Measurements from ENCODE around the gene ZNF860. TPM values are rescaled to one million over a fixed set of nuclear protein-coding genes. Genes with fewer than 3 reads are reported as not detected.

Gene ZNF860
- polyA plus RNA-seq, 1 of the 3 experiments (the other 2 are of a cell fraction): not detected

GRCh38 chr3:31979001-31979697, 2.4 kb upstream of the ZNF860 start:
- POLR2A ChIA-PET: no interaction called here
- TF ChIP-seq, protein P1, sequence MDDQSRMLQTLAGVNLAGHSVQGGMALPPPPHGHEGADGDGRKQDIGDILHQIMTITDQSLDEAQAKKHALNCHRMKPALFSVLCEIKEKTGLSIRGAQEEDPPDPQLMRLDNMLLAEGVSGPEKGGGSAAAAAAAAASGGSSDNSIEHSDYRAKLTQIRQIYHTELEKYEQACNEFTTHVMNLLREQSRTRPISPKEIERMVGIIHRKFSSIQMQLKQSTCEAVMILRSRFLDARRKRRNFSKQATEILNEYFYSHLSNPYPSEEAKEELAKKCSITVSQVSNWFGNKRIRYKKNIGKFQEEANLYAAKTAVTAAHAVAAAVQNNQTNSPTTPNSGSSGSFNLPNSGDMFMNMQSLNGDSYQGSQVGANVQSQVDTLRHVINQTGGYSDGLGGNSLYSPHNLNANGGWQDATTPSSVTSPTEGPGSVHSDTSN (IDR thresholded peaks at IDR 0.05): no peak
- TF ChIP-seq CHD2 (IDR thresholded peaks at IDR 0.05; ENCODE audit: low read length, partially characterized antibody) (no peak), RCOR1 (IDR thresholded peaks at IDR 0.05; ENCODE audit: low read length) (no peak), MAX (IDR thresholded peaks at IDR 0.05; ENCODE audit: low read depth) (no peak), RXRA (IDR thresholded peaks at IDR 0.05; ENCODE audit: borderline replicate concordance, low read depth) (no peak), NRF1 (IDR thresholded peaks at IDR 0.05; ENCODE audit: low read depth, low read length) (no peak), RAD21 (IDR thresholded peaks at IDR 0.05; ENCODE audit: low read length) (no peak), GABPA (IDR thresholded peaks at IDR 0.05; ENCODE audit: low read depth) (no peak), REST (IDR thresholded peaks at IDR 0.05; ENCODE audit: low read depth, low read length) (no peak), JUND (IDR thresholded peaks at IDR 0.05) (no peak), SIN3A (IDR thresholded peaks at IDR 0.05; ENCODE audit: borderline replicate concordance, low read depth, low read length) (no peak), FOXJ3 (CRISPR knock-in tag; IDR thresholded peaks at IDR 0.05) (no peak), RFX5 (IDR thresholded peaks at IDR 0.05; ENCODE audit: low read length) (no peak), TEAD4 (IDR thresholded peaks at IDR 0.05; ENCODE audit: borderline replicate concordance, insufficient read depth) (no peak), YY1 (IDR thresholded peaks at IDR 0.05; ENCODE audit: low read depth) (no peak)
- TF ChIP-seq, protein P2, sequence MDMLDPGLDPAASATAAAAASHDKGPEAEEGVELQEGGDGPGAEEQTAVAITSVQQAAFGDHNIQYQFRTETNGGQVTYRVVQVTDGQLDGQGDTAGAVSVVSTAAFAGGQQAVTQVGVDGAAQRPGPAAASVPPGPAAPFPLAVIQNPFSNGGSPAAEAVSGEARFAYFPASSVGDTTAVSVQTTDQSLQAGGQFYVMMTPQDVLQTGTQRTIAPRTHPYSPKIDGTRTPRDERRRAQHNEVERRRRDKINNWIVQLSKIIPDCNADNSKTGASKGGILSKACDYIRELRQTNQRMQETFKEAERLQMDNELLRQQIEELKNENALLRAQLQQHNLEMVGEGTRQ (IDR thresholded peaks at IDR 0.05; ENCODE audit: borderline replicate concordance, low read depth, low read length): no peak
- Histone ChIP-seq H3K9ac (no peak overlapping the region), H3K9me3 (no peaks in the 10 kb centered on the region), H3K4me1 (ENCODE audit: control insufficient read depth in 1 of 2, insufficient read depth in 2 of 2, low read depth in 1 of 2, low read length in 1 of 2) (peaks cover 5 to 11% of the 10 kb centered on the region in 2 experiments; a peak in 2 of 4 replicates), H3F3A (replicated peaks; ENCODE audit: insufficient read depth) (no peaks in the 10 kb centered on the region), H3K27me3 (ENCODE audit: insufficient read depth) (peaks cover 9% of the 10 kb centered on the region; the same call in 1 of the 2 replicates), H2AFZ (ENCODE audit: low read depth) (no peak overlapping the region), H4K20me1 (ENCODE audit: insufficient read depth) (no peaks in the 10 kb centered on the region), H3K79me2 (ENCODE audit: insufficient read depth) (no peaks in the 10 kb centered on the region), H3K9me2 (no peaks in the 10 kb centered on the region), H3K27ac (ENCODE audit: low read depth in 2 of 2, low read length in 1 of 2) (no peak overlapping the region), H3K4me3 (ENCODE audit: low read depth in 2 of 2, low read length in 1 of 2) (no peak overlapping the region), H3K36me3 (replicated peaks in 1 of 2; ENCODE audit: control insufficient read depth in 1 of 2, insufficient read depth in 2 of 2, low read length in 1 of 2) (no peaks in the 10 kb centered on the region), H3K4me2 (no peak overlapping the region)
- 62% methylated on average over 5 of the region's 5 CpGs for WGBS (ENCODE audit: low lambda C conversion rate)
- DNase-seq: no peak
- CTCF ChIA-PET: no interaction called here
